ENCODE measurements around the gene OR2F1.

OR2F1 gene

DNA sequence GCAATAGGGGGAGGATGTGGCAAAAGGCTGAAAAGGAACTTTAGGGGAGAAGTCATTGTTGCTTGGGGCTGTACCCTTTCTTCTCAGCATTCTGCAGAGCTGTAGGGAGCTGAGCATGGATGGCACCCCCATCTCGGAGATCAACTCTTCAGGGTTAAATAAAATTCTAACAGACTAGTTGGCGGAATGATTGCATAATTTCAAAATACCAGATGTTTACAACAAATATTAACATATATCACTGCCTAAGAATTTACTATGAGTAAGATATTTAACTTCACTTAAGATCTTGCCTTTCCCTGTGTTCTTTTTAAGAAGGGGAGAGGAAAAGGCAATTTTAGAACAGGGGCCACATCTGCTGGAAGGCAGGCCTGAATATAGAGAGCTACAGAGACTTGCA is 509 bp upstream of the OR2F1 start:
- no peak for DNase-seq (ENCODE audit: low spot score)

DNA sequence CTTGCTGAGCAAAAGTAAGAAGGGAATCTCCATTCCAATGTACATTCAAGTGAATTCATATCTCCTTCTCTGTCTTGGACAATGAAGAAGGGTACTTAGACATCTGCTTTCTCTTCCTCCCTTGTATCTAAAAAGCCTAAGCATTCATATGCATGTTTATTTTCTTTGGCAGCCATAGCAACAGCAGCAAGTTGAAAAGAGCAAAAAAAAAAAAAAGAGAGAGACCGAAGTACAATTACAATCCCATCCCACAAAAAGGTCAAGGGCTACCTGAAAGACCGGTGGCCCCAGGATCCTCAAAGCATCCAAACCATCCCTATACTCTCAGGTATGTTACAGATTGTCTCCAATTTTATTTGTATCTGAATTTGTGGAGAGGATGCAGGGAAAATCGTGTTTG is 4.1 kb downstream of the OR2F1 start:
- no peak for DNase-seq (ENCODE audit: low spot score)

DNA sequence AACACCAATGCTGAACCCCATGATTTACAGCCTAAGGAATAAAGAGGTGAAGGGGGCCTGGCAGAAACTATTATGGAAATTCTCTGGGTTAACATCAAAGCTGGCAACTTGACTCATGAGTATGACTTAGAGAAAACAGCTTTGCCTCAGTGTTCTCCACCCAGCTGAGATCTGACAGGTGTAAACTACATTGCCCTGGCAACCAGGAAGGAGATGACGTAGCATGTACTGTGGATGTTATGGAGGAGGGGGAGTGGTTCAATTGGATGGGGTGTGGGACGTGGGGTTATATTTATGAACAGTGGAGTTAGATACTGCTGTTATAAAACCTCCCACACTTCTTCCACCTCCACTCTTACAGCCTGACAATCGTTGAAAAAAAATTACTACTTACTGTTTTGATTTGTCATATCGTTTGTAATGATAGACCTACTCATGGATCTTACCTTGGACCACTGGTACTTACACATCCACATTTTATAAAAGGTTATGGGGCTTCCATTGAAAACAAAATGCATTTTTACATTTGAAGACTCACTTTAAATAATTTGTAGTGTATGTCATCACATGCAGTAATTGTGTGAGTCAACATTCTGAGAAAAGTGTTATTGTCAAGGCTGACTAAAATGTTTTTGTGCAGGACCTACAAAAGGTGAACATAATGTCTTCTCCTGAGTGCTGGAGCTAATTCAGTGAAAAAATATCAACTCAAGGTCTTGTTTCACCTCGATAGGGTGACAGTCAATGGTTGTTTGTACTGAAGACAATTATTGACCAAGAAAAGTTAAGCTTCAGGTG is 6.4 kb downstream of the OR2F1 start:
- DNase-seq (ENCODE audit: low spot score), result no peak

DNA sequence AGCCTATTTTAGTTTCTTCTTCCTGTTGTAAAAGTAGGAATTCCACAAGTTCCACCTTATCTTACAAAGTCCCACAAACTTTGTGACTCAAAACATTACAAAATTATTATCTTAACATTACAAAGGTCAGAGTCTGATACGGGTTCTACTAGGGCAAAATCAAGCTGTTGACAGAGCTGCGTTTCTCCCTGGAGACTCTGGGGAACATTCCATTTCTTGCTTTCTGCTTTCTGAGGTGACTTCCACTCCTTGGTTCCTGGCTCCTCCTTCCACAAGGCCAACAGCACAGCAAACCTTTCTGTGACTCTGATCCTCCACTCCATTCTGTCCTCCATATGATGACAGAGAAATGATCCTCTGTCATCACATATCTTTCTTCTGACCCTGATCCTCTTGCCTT is 10.6 kb downstream of the OR2F1 start:
- DNase-seq (ENCODE audit: low spot score), result no peak

DNA sequence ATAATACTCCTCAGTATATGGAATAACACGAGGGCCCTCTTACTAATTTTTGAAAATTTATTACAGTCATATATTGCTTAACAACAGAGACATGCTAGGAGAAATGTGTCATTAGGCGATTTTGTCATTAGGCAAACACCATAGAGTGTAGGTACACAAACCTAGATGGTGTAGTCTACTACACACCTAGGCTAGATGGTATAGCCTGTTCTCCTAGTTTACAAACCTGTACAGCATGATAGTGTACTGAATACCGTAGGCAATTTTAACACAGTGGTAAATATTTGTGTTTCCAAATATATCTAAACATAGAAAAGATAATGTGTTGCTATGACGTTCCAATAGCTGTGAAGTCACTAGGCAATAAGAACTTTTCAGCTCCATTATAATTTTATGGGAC is 12.8 kb downstream of the OR2F1 start:
- DNase-seq (ENCODE audit: low spot score), result no peak

DNA sequence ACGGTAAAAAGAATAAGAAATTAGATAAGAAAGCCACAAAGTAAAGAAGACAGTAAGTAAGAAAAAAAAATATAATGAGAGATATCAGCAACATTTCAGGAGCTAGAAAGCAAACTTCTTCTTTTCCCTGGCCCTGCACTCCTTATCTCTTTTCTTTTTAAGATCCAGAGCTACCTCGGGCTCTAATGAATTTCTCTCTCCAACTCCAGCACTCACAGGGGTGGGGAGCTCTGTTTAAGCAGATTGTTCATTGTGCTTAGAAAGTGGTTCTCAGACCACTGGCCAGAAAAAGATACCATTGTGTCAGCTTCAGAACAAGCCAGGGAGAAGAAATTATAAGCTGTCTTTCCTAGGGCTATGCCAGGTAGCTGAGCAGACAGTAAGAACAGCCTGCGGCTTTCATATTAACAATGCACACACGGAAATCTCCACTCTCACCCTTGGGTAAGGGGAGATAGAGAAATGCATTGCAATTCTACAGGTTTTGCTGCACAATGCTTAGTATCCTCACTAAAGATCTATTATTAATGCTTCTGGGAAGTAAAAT is 19.3 kb downstream of the OR2F1 start:
- DNase-seq (ENCODE audit: low spot score), result no peak

DNA sequence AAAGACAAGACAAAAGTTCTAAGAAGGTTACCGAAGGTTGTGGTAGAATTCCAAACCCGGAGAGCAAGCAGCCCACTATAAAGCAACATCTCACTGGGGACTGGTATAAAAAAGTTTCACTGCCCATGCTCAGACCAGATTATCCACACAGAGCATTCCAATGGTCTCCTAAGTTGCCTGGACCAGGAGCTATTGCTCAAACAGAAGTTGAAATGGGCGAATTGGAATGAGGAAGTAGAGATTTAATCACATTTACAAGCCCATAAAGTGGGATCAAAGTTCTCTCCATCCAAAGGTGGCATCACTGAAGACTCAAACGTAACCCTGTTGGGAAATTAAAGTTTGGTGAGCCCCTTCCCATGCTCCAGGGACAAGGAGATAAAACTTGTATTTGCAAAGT is 19.8 kb downstream of the OR2F1 start:
- no peak for DNase-seq (ENCODE audit: low spot score)

DNA sequence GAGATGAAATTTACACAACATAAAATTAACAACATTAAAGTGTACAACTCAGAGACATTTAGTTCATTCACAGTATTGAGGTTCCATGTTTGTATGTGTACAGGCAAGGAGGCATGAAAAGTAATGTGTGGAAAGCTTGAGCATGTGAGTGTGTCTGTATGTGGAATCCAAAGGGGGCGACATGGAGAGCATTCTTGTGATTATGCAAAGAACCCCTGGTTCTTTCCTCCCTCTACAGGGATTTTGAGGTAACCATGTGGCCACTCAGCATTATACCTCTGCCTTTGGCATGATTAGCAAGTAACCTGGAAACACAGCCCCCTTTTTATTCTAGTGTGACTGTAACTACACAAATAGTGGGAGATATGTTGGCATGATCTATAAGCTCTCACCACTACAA is 21.0 kb downstream of the OR2F1 start:
- no peak for DNase-seq (ENCODE audit: low spot score)

DNA sequence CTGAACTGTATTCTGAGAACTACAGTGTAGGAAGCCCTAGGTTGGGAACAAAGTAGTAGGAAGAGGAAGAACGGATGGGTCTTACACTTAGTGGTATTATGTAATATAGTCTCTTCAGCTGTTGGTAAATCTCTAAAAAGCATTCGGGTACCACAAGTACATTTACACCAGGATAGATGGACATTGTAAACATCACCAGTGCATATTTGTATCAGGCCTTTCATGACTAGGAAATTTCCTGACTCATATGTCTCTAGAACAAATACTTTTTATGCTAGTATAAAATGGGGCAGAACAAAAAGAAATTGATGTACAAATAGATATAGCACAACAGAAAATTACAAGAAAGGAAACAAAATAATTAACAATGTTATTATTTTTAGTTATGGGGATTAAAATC is 23.9 kb downstream of the OR2F1 start:
- DNase-seq (ENCODE audit: low spot score), result no peak

DNA sequence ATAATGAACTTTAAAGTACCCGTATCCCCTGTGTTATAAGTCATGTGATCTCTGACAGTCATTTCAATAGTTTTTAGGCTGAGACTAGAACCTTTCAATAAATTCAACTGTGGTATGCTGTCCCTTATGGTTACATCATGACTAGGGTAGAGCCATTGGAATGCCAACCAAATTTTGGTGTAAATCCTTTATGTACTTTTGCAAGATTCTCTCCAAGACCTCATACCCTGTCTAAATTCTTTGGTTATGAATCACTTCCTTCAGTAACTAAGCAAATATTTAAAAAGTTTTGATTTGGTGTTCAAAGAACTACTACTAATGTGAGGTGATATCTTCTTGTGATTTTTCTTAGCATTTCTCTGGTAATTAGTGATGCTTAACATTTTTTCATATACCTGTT is 24.7 kb downstream of the OR2F1 start:
- DNase-seq (ENCODE audit: low spot score), result no peak

DNA sequence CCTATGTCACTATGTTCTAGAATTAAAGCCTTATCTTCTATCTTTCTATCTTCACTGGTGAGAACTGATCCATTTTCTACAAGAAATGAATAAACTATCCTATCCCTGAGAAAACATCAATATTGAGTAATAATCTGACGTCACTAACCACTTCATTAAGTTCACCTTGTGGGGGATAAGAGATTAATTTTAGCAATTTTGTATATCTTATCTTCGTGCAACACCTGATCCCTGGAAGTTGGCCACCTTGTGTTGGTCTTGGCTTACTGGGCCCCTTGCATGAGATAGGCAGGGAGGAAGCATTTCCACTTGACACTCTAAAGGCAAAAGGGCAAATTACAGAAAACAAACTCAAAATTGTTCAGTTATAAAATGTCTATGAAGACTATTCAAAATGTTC is 25.4 kb downstream of the OR2F1 start:
- DNase-seq (ENCODE audit: low spot score), result no peak

DNA sequence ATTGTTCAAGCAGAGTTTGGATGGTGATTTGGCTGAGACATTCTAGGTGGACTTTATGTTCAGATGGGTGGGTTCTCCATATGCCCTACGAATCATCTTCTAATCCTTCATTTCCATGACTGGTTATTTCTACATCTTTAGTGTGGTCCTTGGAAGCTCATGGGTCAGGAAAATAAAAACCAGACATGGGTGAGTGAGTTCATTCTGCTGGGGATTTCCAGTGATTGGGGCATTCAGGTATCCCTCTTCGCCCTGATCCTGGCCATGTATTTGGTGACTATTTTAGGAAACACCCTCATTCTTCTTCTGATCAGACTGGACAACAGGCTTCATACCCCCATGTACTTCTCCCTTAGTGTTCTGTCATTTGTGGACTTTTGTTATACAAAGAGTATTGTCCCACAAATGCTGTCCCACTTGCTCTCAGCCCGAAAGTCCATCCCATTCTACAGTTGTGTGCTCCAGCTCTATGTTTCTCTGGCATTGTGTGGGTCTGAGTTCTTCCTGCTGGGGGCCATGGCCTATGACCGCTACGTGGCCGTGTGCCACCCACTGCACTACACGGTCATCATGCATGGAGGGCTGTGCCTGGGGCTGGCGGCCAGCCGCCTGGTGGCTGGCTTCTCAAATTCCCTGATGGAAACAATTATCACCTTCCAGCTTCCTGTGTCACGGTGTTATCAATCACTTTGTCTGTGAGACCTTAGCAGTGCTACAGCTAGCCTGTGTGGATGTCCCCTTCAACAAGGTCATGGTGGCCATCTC is 26.3 kb downstream of the OR2F1 start:
- DNase-seq (ENCODE audit: low spot score), result no peak

DNA sequence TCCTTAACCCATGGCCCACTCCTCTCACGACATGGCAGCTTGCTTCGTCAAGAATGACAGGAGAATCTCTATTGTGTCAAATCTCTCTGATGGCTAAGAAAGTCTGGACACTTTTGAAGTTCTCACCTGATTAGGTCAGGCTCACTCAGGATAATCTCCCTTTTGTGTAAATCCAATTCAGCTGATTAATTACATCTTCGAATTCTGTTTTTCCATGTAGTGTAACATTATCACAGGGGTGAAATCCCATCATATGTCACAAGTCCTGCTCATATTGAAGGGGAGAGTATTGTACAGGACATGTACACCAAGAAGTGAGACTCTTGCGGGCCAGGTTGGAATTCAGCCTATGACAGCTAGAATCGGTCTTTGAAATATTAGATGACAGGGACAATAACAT is 29.3 kb downstream of the OR2F1 start:
- DNase-seq (ENCODE audit: low spot score), result no peak

DNA sequence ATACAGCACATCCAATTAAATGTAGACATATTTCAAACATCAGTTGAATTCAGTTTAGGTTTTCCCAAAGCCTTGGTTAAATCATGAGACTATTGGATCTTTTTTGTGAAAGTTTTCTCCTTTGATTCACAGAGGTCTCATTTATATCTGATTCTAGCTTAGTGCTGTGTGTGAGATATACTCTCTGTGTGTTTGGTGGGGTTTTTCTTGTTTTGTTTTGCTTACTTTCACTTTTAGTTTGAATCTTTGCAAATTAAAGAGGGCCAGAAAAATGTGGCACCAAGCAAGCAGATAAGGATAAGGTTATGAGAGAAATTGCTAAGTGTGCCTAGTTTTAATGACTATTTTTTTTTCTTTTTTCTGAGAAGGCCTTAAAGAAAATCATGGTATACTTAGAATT is 32.9 kb downstream of the OR2F1 start:
- DNase-seq (ENCODE audit: low spot score), result no peak

DNA sequence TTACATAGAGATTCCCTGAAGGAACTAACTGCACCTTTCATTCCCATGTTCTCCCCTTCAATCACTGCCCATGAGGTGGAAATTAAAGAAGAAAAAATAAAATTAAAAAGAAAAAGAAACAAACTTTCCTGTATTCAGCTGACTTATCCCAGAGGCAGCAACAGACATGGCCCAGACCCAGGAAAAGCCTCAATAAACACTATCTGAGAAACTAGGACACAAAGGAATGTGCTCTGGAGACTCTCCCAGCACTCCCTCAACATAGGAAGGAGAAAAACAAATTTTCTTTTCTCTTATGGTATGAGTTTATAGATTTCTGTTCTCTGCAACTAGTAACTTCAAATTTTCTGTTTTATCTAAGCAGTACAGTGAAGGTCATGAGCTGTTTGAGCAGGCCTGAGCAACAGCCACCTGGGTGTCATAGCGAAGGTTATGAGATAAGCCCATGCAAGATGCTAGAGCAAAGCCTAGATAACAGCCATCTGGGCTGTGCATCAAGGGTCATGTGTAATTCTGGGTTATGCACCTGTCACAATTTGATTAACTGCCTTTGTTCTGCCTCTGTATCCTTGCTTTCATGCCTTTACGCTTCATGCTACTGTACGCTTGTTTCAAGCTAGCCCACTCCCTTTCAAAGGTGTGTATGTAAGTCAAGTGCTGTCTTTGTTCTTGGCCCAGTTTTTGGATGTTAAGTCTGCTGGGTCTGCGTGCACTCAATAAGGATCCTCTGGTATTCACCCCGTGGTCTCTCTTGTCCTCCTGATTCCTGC is 34.5 kb downstream of the OR2F1 start:
- DNase-seq (ENCODE audit: low spot score), result no peak

DNA sequence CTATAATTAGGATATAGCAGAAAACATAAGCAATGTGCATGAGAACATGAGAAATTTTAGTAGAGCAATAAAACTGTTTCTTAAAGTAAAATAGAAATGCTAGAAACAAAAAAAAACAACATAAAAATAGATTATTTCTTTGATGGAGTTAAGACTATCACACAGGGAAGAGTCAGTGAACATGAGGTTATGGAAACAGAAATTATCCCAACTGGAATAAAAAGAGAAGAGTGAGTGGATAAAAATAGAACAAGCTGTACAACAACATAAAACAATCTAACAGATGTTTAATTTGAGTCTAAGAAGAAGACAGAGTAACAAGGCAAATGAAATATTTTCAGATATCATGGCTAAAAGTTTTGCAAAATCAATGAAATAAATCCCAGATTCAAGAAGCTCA is 38.0 kb downstream of the OR2F1 start:
- no peak for DNase-seq (ENCODE audit: low spot score)

DNA sequence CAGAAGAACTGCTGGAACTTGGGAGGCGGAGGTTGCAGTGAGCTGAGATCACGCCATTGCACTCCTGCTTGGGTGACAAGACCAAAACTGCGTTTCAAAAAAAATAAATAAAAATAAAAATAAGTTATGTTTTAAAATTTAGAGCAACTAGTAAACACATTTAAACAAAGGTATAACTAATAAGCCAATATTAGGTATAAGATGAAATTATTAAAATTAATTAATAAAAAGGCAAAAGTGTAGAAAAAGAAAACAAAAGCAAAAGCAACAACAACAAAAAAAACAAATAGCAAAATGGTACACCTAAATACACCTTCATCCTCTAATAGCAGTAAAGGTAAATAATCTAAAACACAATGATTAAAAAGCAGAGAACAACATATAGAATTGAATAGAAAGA is 39.3 kb downstream of the OR2F1 start:
- DNase-seq (ENCODE audit: low spot score), result no peak

DNA sequence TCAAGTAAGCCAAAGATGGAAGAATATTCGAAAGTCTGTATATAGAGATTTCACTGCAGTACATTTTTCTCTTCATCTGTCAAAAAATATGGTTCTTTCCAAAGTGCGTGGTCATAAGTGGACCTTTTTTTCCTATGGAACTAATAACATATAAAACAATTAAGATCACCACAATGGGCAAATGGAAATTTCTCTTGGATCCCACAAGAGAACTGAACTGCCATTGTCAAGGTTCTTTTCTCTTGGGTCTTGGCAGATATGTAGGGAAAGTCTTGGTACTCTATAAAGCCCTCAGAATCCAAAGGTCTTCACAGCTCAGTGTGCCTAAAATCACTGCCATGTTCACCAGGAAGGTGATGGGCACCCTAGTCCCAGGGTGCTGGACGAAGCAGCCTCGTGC is 45.4 kb downstream of the OR2F1 start, which contains the start of gene OR6B1:
OR6B1 (plus strand) TSS at position 301 of the 400 bp plus-strand sequence. CDS start 3,677 bp downstream, outside the sequence.
- DNase-seq (ENCODE audit: low spot score), result no peak

DNA sequence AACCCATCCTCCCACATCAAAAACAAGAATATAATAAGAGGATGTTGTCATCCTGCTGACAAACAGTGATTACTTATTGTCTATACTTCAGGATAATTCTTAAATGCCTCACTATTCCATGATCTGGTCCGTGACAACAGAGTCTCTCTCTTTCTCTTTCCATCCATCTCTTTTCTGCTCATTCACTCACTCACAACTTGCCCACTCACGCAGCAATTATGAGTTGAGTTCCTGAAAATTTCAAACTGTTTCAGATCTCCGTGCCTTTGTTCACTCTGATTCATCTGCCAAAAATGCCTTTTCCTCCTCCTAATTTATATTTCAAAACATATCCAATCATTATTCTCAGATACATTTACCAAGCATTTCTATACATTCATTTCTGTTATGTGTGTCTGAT is 46.9 kb downstream of the OR2F1 start:
- DNase-seq (ENCODE audit: low spot score), result no peak

DNA sequence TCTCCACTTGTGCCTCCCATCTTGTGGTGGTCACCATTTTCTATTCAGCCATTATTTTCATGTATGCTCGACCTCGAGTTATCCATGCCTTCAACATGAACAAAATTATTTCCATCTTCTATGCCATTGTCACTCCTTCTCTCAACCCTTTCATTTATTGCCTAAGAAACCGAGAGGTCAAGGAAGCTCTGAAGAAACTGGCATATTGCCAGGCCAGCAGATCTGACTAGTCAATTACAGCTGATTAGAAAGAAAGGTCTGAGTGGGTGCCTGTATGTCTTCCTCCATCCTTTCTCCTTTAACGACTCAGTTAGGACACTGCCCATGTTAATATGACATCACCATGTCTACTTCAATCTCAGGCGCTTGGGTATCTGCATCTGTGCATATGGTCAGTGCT is 50.1 kb downstream of the OR2F1 start:
- DNase-seq (ENCODE audit: low spot score), result no peak

DNA sequence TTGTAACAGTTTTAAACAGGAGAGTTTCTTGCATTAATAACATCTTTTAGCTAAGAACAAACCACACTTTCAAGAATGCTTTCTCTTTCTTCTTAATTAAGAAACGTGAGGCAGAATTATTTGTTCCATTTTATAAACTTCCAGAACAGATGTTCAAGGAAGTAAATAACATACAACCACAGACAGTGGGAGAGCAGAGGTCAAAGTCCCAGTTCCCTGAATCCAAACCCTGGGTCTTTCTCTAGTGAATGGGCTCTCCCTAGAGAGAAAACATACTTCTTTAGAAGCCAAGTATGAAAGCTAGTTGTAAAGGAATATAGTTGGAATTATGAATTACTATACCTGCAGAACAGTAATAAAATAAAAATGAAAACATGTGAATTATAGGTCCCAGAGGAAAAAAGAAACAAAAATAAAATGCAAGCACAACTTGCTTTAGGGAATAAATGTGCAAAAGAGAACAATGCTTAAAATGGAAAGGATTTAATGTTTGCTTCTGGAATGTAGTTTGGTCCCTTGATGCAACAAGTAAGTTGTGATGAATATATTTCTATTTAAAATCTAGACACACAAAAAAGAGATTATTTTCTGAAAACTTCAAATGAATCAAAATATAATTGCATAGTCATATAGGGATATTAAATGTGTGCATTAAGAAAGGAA is 51.5 kb downstream of the OR2F1 start:
- DNase-seq (ENCODE audit: low spot score), result no peak

DNA sequence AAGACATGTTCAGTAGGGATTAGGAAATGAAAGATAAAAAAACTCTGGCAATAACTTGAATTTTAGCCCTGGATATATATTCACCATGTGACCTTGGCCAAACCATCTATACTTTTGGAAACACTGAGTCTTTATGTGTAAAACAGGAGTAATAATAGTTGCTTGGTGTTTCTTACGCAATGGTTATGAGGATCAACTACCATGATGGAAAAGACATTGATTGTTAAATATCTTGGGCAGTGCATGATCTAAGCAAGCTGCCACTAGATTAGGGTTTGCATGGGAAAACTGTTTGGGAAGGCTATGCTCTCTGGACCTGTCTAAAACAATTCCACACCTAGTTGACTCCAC is 52.0 kb downstream of the OR2F1 start:
- DNase-seq (ENCODE audit: low spot score), result no peak

Data from germinal center (tissue), 1 donor.